Activated naive CD8-positive, alpha-beta T cell treated with anti-CD3 and anti-CD28 coated beads, Interleukin-2, amount 10 ng/mL, durations not matched to agents 7 days and 5 days (primary cell): Measurements from ENCODE around the gene CALD1. TPM values are rescaled to one million over a fixed set of nuclear protein-coding genes. Genes with fewer than 3 reads are reported as not detected.

Source experiments
- ATAC-seq: fragments of 150-1000 bp; cut with Tn5 transposase; one replicate; pipeline ENCODE4 v1.10.0; 2021; ENCODE audit warnings: low read depth, moderate library complexity
- POLR2A ChIA-PET: fragments of 350-600 bp; sonication (Branson Sonifier 250); formaldehyde crosslinking; loops from one replicate; lab custom pipeline; 2021; ENCODE audit warnings: antibody characterized with exemption; lab: Charles Lee
- DNase-seq: peaks from one replicate; pipeline ENCODE4 v3.0.0; 2021
- H3K27ac Mint-ChIP-seq: one replicate; pipeline ENCODE4 v1.8.0; 2022; ENCODE audit warnings: mild to moderate bottlenecking, mixed read lengths
- H3K27me3 Mint-ChIP-seq: one replicate; pipeline ENCODE4 v1.8.0; 2022; ENCODE audit warnings: mild to moderate bottlenecking, moderate library complexity, mixed read lengths
- H3K36me3 Mint-ChIP-seq: one replicate; pipeline ENCODE4 v1.8.0; 2021; ENCODE audit warnings: mild to moderate bottlenecking, mixed read lengths
- H3K4me1 Mint-ChIP-seq: one replicate; pipeline ENCODE4 v1.8.0; 2021; ENCODE audit warnings: mixed read lengths
- H3K4me3 Mint-ChIP-seq: one replicate; pipeline ENCODE4 v1.8.0; 2022; ENCODE audit warnings: mild to moderate bottlenecking, moderate library complexity, mixed read lengths
- H3K9me3 Mint-ChIP-seq: one replicate; pipeline ENCODE4 v1.8.0; 2021; ENCODE audit warnings: mixed read lengths
- total RNA-seq, 2 experiments: library from RNA; stranded (reverse); gene quantifications; one replicate each; pipeline ENCODE4 v1.2.3, GENCODE V29; 2021

Gene CALD1
- total RNA-seq, 2 experiments from 2014 or later = not detected

GRCh38 chr7:134747326-134747725 is 32.1 kb upstream of the CALD1 start:
- Mint-ChIP-seq H3K27ac (no peak overlapping the region), H3K4me1 (peaks cover 1% of the 10 kb centered on the region), H3K36me3 (no peaks in the 10 kb centered on the region), H3K27me3 (no peaks in the 10 kb centered on the region), H3K4me3 (no peak overlapping the region), H3K9me3 (no peaks in the 10 kb centered on the region)
- DNase-seq (no peak), ATAC-seq (no peak)
- POLR2A ChIA-PET = no interaction called here

GRCh38 chr7:134750083-134751062 is 29.1 kb upstream of the CALD1 start:
- DNase-seq = peak; percentile 55
- Mint-ChIP-seq H3K4me3 (no peak overlapping the region), H3K9me3 (no peaks in the 10 kb centered on the region), H3K27me3 (no peaks in the 10 kb centered on the region), H3K27ac (no peak overlapping the region), H3K4me1 (peaks cover 1% of the 10 kb centered on the region), H3K36me3 (no peaks in the 10 kb centered on the region)
- peak; percentile 83 for ATAC-seq
- POLR2A ChIA-PET = interaction anchor here (1.0 kb wide), 1 partner anchor 103 kb away, joined by 3 read pairs; no protein-coding TSS in a partner anchor

GRCh38 chr7:134752006-134752760 is 27.3 kb upstream of the CALD1 start:
- POLR2A ChIA-PET = no interaction called here
- Mint-ChIP-seq H3K4me3 (no peak overlapping the region), H3K36me3 (no peaks in the 10 kb centered on the region), H3K27me3 (no peaks in the 10 kb centered on the region), H3K9me3 (no peaks in the 10 kb centered on the region), H3K4me1 (peaks cover 1% of the 10 kb centered on the region), H3K27ac (no peak overlapping the region)
- DNase-seq = no peak
- no peak for ATAC-seq

GRCh38 chr7:134755422-134756022 is 23.9 kb upstream of the CALD1 start:
- no peak for ATAC-seq
- DNase-seq = no peak
- no peak overlapping the region for H3K4me3 Mint-ChIP-seq
- POLR2A ChIA-PET = no interaction called here
- H3K27ac Mint-ChIP-seq = no peak overlapping the region
- no peaks in the 10 kb centered on the region for H3K9me3 Mint-ChIP-seq
- H3K4me1 Mint-ChIP-seq = peaks cover 4% of the 10 kb centered on the region
- peaks cover under 1% of the 10 kb centered on the region for H3K27me3 Mint-ChIP-seq
- H3K36me3 Mint-ChIP-seq = no peaks in the 10 kb centered on the region

- Mint-ChIP-seq H3K9me3 (no peaks in the 10 kb centered on the region), H3K36me3 (no peaks in the 10 kb centered on the region), H3K4me3 (no peak overlapping the region), H3K27me3 (peaks cover 2% of the 10 kb centered on the region), H3K27ac (no peak overlapping the region), H3K4me1 (peaks cover 4% of the 10 kb centered on the region)
- POLR2A ChIA-PET = no interaction called here
- DNase-seq = no peak
- no peak for ATAC-seq
These were observed 21.5 kb upstream of the CALD1 start for GRCh38 chr7:134757938-134758337.

GRCh38 chr7:134758981-134759380 is 20.5 kb upstream of the CALD1 start:
- Mint-ChIP-seq H3K36me3 (no peaks in the 10 kb centered on the region), H3K9me3 (no peaks in the 10 kb centered on the region), H3K4me1 (peaks cover 4% of the 10 kb centered on the region), H3K4me3 (no peak overlapping the region), H3K27me3 (peaks cover 2% of the 10 kb centered on the region), H3K27ac (no peak overlapping the region)
- DNase-seq = no peak
- POLR2A ChIA-PET = no interaction called here
- ATAC-seq = no peak

- H3K4me1 Mint-ChIP-seq = peaks cover 4% of the 10 kb centered on the region
- H3K36me3 Mint-ChIP-seq = no peaks in the 10 kb centered on the region
- H3K27me3 Mint-ChIP-seq = peaks cover 2% of the 10 kb centered on the region
- H3K27ac Mint-ChIP-seq = no peak overlapping the region
- H3K4me3 Mint-ChIP-seq = no peak overlapping the region
- H3K9me3 Mint-ChIP-seq = no peaks in the 10 kb centered on the region
- ATAC-seq (no peak), DNase-seq (no peak)
- POLR2A ChIA-PET = no interaction called here
These were observed 18.2 kb upstream of the CALD1 start for GRCh38 chr7:134761266-134761665.

GRCh38 chr7:134763960-134764359 is 15.5 kb upstream of the CALD1 start:
- Mint-ChIP-seq H3K4me3 (no peak overlapping the region), H3K9me3 (no peaks in the 10 kb centered on the region), H3K4me1 (peaks cover 4% of the 10 kb centered on the region), H3K27ac (no peak overlapping the region), H3K27me3 (peaks cover 2% of the 10 kb centered on the region), H3K36me3 (no peaks in the 10 kb centered on the region)
- no peak for DNase-seq
- POLR2A ChIA-PET = no interaction called here
- ATAC-seq = no peak

GRCh38 chr7:134764365-134764764 is 15.1 kb upstream of the CALD1 start:
- no peak overlapping the region for H3K27ac Mint-ChIP-seq
- ATAC-seq = no peak
- H3K9me3 Mint-ChIP-seq = no peaks in the 10 kb centered on the region

GRCh38 chr7:134766779-134767519 is 12.5 kb upstream of the CALD1 start:
- H3K27me3 Mint-ChIP-seq = no peaks in the 10 kb centered on the region
- H3K4me3 Mint-ChIP-seq = no peak overlapping the region
- ATAC-seq (no peak), DNase-seq (no peak)
- H3K4me1 Mint-ChIP-seq = peaks cover 3% of the 10 kb centered on the region
- no peaks in the 10 kb centered on the region for H3K36me3 Mint-ChIP-seq
- no peak overlapping the region for H3K27ac Mint-ChIP-seq
- POLR2A ChIA-PET = no interaction called here
- H3K9me3 Mint-ChIP-seq = no peaks in the 10 kb centered on the region

More at GRCh38 chr7:134764365-134764764, 15.1 kb upstream of the CALD1 start:
- H3K27me3 Mint-ChIP-seq = peaks cover 2% of the 10 kb centered on the region
- H3K4me3 Mint-ChIP-seq = no peak overlapping the region
- POLR2A ChIA-PET = no interaction called here
- H3K36me3 Mint-ChIP-seq = no peaks in the 10 kb centered on the region
- peaks cover 4% of the 10 kb centered on the region for H3K4me1 Mint-ChIP-seq
- no peak for DNase-seq

GRCh38 chr7:134767520-134768168 is 11.8 kb upstream of the CALD1 start:
- POLR2A ChIA-PET = no interaction called here

GRCh38 chr7:134768243-134768642 is 11.2 kb upstream of the CALD1 start:
- Mint-ChIP-seq H3K4me3 (no peak overlapping the region), H3K9me3 (no peaks in the 10 kb centered on the region), H3K27me3 (no peaks in the 10 kb centered on the region), H3K36me3 (no peaks in the 10 kb centered on the region), H3K27ac (no peak overlapping the region), H3K4me1 (peaks cover 3% of the 10 kb centered on the region)
- POLR2A ChIA-PET = no interaction called here
- no peak for DNase-seq
- no peak for ATAC-seq

More at GRCh38 chr7:134767520-134768168, 11.8 kb upstream of the CALD1 start:
- H3K27ac Mint-ChIP-seq = no peak overlapping the region
- H3K27me3 Mint-ChIP-seq = no peaks in the 10 kb centered on the region
- ATAC-seq (no peak), DNase-seq (no peak)
- H3K4me1 Mint-ChIP-seq = peaks cover 3% of the 10 kb centered on the region
- H3K4me3 Mint-ChIP-seq = no peak overlapping the region
- no peaks in the 10 kb centered on the region for H3K9me3 Mint-ChIP-seq
- H3K36me3 Mint-ChIP-seq = no peaks in the 10 kb centered on the region
